K562 (cell line): ENCODE results near the gene MYADML2. TPM values are rescaled to one million over a fixed set of nuclear protein-coding genes. Genes with fewer than 3 reads are reported as not detected.

ENCODE experiments used
- ATAC-seq: fragments of 200-7000 bp; cut with Tn5 transposase; 3 replicates; pipeline ENCODE4 v1.9.1; 2020; ENCODE audit warnings: moderate library complexity
- BruUV-seq: library from RNA; stranded (reverse); fragments of 400-500 nt; replicated peaks from 2 replicates; lab custom pipeline; 2021; lab: Mats Ljungman, UMichigan
- CTCF ChIA-PET: fragments of 300-600 bp; formaldehyde crosslinking; extraction: SDS; loops from one replicate; lab custom pipeline; 2021; ENCODE audit warnings: low intra/inter-chr PET ratio; lab: Yijun Ruan, JAX
- POLR2A ChIA-PET: fragments of 300-600, 350-650 bp; sonication (Branson Sonifier 250); formaldehyde crosslinking; extraction: SDS; loops from one replicate; lab custom pipeline; 2021; ENCODE audit warnings: antibody characterized with exemption, inconsistent platforms; lab: Yijun Ruan, JAX
- DNase-seq, 4 experiments: peaks; one replicate each; pipeline versions ENCODE4 v3.0.0 to v3.0.0-alpha.2; 2011 to 2018; ENCODE audit warnings: low spot score in 3 of 4, mixed read lengths in 3 of 4; ENCODE audit errors: extremely low read depth in 1 of 4
- FAIRE-seq: peaks from 2 replicates; lab custom pipeline; 2011; peaks lifted over from hg19 to GRCh38; lab: Jason Lieb, UNC
- H2AFZ ChIP-seq: 2 replicates; pipeline ENCODE4 v1.6.0; 2011; ENCODE audit warnings: low read depth, low read length, control low read depth, inconsistent platforms
- H3K27ac ChIP-seq: fragments of 200-600 bp; 3 replicates; pipeline ENCODE4 v1.8.0; 2011; ENCODE audit warnings: low read depth, mild to moderate bottlenecking, control low read depth, inconsistent platforms, low read length, moderate library complexity, mixed read lengths; ENCODE audit errors: extremely low read depth
- H3K27me3 ChIP-seq, 2 experiments: fragments of 300-600 bp in 1 of 2; 2 replicates in 1 of 2; 3 replicates in 1 of 2; pipeline versions ENCODE4 v1.6.0 to v1.8.0; 2011; ENCODE audit warnings: inconsistent platforms in 2 of 2, low read length in 2 of 2, mild to moderate bottlenecking in 1 of 2, mixed read lengths in 1 of 2, moderate library complexity in 1 of 2; ENCODE audit not compliant: control insufficient read depth in 2 of 2, insufficient read depth in 2 of 2
- H3K36me3 ChIP-seq: fragments of 300-600 bp; 3 replicates; pipeline ENCODE4 v1.8.0; 2011; ENCODE audit warnings: mild to moderate bottlenecking, low read length, inconsistent platforms; ENCODE audit not compliant: control insufficient read depth, insufficient read depth
- H3K4me1 ChIP-seq, 2 experiments: fragments of 200-600 bp in 1 of 2; replicated peaks in 1 of 2; 2 replicates in 1 of 2; 3 replicates in 1 of 2; pipeline versions ENCODE4 v1.5.1 to v1.8.0; 2011; ENCODE audit warnings: inconsistent platforms in 2 of 2, low read length in 2 of 2, mild to moderate bottlenecking in 1 of 2, mixed read lengths in 1 of 2, moderate library complexity in 1 of 2; ENCODE audit not compliant: control insufficient read depth in 2 of 2, insufficient read depth in 2 of 2
- H3K4me2 ChIP-seq: 2 replicates; pipeline ENCODE4 v1.6.1; 2011; ENCODE audit warnings: low read length, control low read depth, inconsistent platforms, mixed read lengths; ENCODE audit not compliant: insufficient read depth
- H3K4me3 ChIP-seq: fragments of 200-600 bp; sonication (generic), shearing (Covaris generic); 2 replicates; pipeline ENCODE4 v1.5.1; 2016; ENCODE audit warnings: control low read depth, inconsistent platforms
- H3K79me2 ChIP-seq: fragments of 200-600 bp; 3 replicates; pipeline ENCODE4 v1.8.0; 2011; ENCODE audit warnings: low read length, inconsistent platforms; ENCODE audit not compliant: control insufficient read depth, insufficient read depth
- H3K9ac ChIP-seq, 2 experiments: 2 replicates each; pipeline versions ENCODE4 v1.6.0 to v1.6.1; 2011; ENCODE audit warnings: low read depth in 2 of 2, low read length in 2 of 2, control low read depth in 1 of 2, inconsistent platforms in 1 of 2, mild to moderate bottlenecking in 1 of 2, mixed read lengths in 1 of 2; ENCODE audit not compliant: insufficient read depth in 1 of 2
- H3K9me1 ChIP-seq: one replicate; pipeline ENCODE4 v1.6.0; 2011; ENCODE audit warnings: inconsistent platforms, mild to moderate bottlenecking, low read length, moderate library complexity; ENCODE audit not compliant: control insufficient read depth, insufficient read depth
- H3K9me3 ChIP-seq: replicated peaks from 2 replicates; pipeline ENCODE4 v1.5.1; 2011; ENCODE audit warnings: low read depth, low read length, inconsistent platforms; ENCODE audit not compliant: control insufficient read depth, insufficient read depth
- H4K20me1 ChIP-seq: replicated peaks from 2 replicates; pipeline ENCODE4 v1.6.1; 2011; ENCODE audit warnings: low read length, inconsistent platforms, mixed read lengths; ENCODE audit not compliant: control insufficient read depth, insufficient read depth
- BACH1 ChIP-seq: fragments of 200-800 bp; sonication (Bioruptor generic); IDR thresholded peaks from 2 replicates; pipeline ENCODE4 v1.6.1; 2016; ENCODE audit warnings: missing genetic modification characterization, missing compliant biosample characterization
- CBX1 ChIP-seq: sonication (generic); IDR thresholded peaks from 2 replicates; pipeline ENCODE4 v1.6.1; 2016; ENCODE audit warnings: antibody characterized with exemption, low read depth, mild to moderate bottlenecking
- CHD4 ChIP-seq: fragments of 200-600 bp; sonication (generic); IDR thresholded peaks from 3 replicates; pipeline ENCODE4 v1.6.1; 2012; ENCODE audit warnings: low read depth, mild to moderate bottlenecking, mixed read lengths, low read length, inconsistent platforms; ENCODE audit not compliant: insufficient read depth, insufficient replicate concordance, poor library complexity, severe bottlenecking
- DMBX1 ChIP-seq: fragments of 250-450 bp; sonication (Bioruptor Pico); IDR thresholded peaks from 2 replicates; pipeline ENCODE4 v1.8.0; 2022; ENCODE audit warnings: inconsistent platforms, mild to moderate bottlenecking, moderate library complexity, borderline replicate concordance
- GATAD2A ChIP-seq: fragments of 450-650 bp; IDR thresholded peaks from 2 replicates; pipeline ENCODE4 v1.6.1; 2017
- MTA1 ChIP-seq: fragments of 450-650 bp; IDR thresholded peaks from 2 replicates; pipeline ENCODE4 v1.6.1; 2017; ENCODE audit warnings: borderline replicate concordance
- MYNN ChIP-seq, 2 experiments: sonication (generic); formaldehyde crosslinking in 1 of 2; IDR thresholded peaks; 2 replicates each; pipeline versions ENCODE4 v1.5.0 to v1.6.1; 2016 to 2020; ENCODE audit warnings: antibody characterized with exemption in 1 of 2, missing genetic modification reagents in 1 of 2
- NFE2L1 ChIP-seq: fragments of 450-650 bp; IDR thresholded peaks from 2 replicates; pipeline ENCODE4 v1.6.1; 2016; ENCODE audit warnings: missing genetic modification characterization, low read depth, mild to moderate bottlenecking, missing compliant biosample characterization, moderate library complexity, borderline replicate concordance
- SAP30 ChIP-seq: fragments of 200-600 bp; sonication (generic); IDR thresholded peaks from 2 replicates; pipeline ENCODE4 v1.6.1; 2012; ENCODE audit warnings: borderline replicate concordance, low read depth, mild to moderate bottlenecking, moderate library complexity, low read length, control low read depth, inconsistent platforms; ENCODE audit not compliant: insufficient read depth, poor library complexity, severe bottlenecking
- SMARCE1 ChIP-seq: fragments of 450-650 bp; IDR thresholded peaks from 2 replicates; pipeline ENCODE4 v1.7.1; 2016; ENCODE audit warnings: mild to moderate bottlenecking
- ZNF764 ChIP-seq: fragments of 250-450 bp; sonication (Bioruptor Pico); IDR thresholded peaks from 2 replicates; pipeline ENCODE4 v1.4.0; 2020; ENCODE audit warnings: low read depth, mild to moderate bottlenecking, moderate library complexity
- WGBS: fragments of 100-300 bp; shearing (Covaris generic); methylation state at CpG from one replicate; pipeline ENCODE4 v1.1.6; 2016; ENCODE audit warnings: low coverage, mixed read lengths; ENCODE audit not compliant: insufficient coverage; ENCODE audit errors: missing lambda C conversion rate; 5-methylcytosine and 5-hydroxymethylcytosine counted together
- in situ Hi-C: fragments of 300-500 bp; cut with MboI; formaldehyde crosslinking; loops from 4 replicates; pipeline ENCODE4 v1.15.0; 2018; ENCODE audit warnings: inconsistent platforms, mixed read lengths
- intact Hi-C: fragments of 100-400 bp; cut with micrococcal nuclease; formaldehyde crosslinking; loops from 2 replicates; pipeline ENCODE4 v1.14.2; 2022
- polyA plus RNA-seq, 8 experiments: library from polyadenylated mRNA; depleted of rRNA in 4 of 8; stranded (reverse) in 5 of 8; unstranded in 3 of 8; fragments of >200 nt; fragmentation: Nextera tagmentation in 2 of 8; fragmentation: Illumina TruSeq in 1 of 8; extraction: Ambion mirVana in 2 of 8; extraction: Trizol in 1 of 8; gene quantifications; 2 replicates each; pipeline versions ENCODE4 v1.2.1 to v1.2.3, GENCODE V29; 2011 to 2014; ENCODE audit warnings: inconsistent platforms in 1 of 8, missing spikeins in 1 of 8
- total RNA-seq, 7 experiments: library from RNA; depleted of rRNA in 6 of 7; stranded (reverse); fragments of >200 nt in 6 of 7; fragmentation: Illumina TruSeq in 2 of 7; extraction: Trizol in 2 of 7; gene quantifications; 2 replicates each; pipeline versions ENCODE4 v1.2.1 to v1.2.3, GENCODE V29; 2011 to 2021; ENCODE audit warnings: low replicate concordance in 1 of 7
- TF ChIP-seq, protein P1 (sequence below): sonication (generic); formaldehyde crosslinking; IDR thresholded peaks from 2 replicates; pipeline ENCODE4 v1.8.1; 2023; ENCODE audit warnings: mild to moderate bottlenecking, missing genetic modification reagents
- TF ChIP-seq, protein P2 (sequence below): fragments of 450-650 bp; IDR thresholded peaks from 2 replicates; pipeline ENCODE4 v1.6.1; 2016

Gene MYADML2
- total and polyA plus RNA-seq, 9 of the 15 experiments (the other 6 are each of a cell fraction or from before 2014, with no cell fraction given), result not detected

DNA sequence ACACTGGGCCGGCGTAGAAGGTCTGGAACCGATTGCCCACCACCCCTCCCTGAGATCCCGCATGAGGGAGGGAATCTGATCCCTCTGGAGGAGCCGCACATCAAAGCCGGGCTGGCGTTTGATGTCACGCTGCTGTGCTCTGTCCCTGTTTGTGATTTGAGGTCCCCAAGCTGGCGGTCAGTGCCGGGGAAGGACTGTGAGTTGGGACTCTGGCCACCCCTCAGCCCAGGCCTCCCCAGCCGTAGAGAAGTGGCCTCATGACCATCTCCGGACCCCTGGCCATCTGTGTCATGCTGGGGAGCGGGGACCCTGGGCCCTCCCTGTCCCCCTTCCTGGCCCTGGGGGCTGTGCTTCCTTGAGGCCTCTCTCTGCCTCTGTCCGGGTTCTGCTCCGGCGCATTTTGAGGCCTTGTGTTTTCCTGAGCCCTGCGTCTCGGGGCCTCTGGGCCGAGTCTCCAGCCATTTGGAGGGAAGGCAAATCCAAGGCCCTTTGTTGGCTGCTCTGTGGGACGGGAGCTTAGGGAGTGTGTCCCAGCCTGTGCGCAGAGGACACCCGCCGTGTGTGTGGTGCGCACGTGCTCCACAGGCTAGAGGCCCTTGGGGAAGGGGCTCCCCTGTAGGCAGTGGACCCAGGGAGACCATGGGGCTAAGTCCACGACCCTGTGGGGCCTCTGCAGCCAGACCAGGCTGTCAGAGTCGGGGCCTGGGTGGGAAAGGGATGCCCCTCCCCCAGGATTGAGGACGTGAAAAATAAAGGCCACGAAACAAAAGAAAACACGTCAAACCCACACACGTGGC lies 45.5 kb upstream of the MYADML2 start (continued):
- TF ChIP-seq, protein P1, sequence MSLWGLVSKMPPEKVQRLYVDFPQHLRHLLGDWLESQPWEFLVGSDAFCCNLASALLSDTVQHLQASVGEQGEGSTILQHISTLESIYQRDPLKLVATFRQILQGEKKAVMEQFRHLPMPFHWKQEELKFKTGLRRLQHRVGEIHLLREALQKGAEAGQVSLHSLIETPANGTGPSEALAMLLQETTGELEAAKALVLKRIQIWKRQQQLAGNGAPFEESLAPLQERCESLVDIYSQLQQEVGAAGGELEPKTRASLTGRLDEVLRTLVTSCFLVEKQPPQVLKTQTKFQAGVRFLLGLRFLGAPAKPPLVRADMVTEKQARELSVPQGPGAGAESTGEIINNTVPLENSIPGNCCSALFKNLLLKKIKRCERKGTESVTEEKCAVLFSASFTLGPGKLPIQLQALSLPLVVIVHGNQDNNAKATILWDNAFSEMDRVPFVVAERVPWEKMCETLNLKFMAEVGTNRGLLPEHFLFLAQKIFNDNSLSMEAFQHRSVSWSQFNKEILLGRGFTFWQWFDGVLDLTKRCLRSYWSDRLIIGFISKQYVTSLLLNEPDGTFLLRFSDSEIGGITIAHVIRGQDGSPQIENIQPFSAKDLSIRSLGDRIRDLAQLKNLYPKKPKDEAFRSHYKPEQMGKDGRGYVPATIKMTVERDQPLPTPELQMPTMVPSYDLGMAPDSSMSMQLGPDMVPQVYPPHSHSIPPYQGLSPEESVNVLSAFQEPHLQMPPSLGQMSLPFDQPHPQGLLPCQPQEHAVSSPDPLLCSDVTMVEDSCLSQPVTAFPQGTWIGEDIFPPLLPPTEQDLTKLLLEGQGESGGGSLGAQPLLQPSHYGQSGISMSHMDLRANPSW (CRISPR knock-in tag), result no peak

DNA sequence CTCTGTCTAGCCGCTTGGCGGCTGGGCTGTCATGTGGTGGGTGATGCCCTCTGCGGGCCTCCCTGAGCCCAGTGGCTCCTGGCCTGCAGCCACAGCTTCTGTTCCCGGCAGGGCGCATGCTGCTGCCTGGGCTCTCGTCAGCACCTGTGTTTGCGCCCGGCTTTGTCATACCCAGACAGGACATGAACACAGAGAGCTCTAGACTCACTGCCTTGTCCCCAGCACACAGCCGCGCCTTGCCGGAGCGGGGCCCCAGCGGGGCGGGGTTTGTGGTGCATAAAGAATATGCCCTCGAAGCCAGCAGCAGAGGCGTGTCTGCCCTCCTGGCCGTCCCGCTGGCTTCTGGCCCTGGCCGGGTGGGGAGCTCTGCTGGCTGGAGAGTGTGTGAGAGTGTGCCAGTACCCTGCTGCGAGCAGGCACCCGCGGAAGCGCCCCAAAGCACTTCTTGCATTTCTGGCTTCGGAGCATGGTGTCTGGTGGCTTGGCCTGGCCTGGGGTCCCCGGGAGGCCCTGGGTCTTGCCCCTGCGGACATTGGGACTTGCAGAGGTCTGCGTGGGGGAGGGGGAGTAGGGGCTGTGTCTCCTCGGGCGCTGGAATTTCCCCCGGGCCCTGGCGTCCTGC lies 44.8 kb upstream of the MYADML2 start:
- peaks cover 0 to 57% of the 10 kb centered on the region in 2 experiments; a peak in 2 of 5 replicates for H3K4me1 ChIP-seq
- no peak overlapping the region for H3K4me2 ChIP-seq
- H3K4me3 ChIP-seq, result no peak overlapping the region
- no peaks in the 10 kb centered on the region for H3K9me3 ChIP-seq
- intact Hi-C loops, result no loop called here
- FAIRE-seq (no peak), DNase-seq (no peak), ATAC-seq (no peak)
- no peaks in the 10 kb centered on the region for H4K20me1 ChIP-seq
- H3K36me3 ChIP-seq, result peaks cover 6% of the 10 kb centered on the region; the same call in 1 of the 3 replicates
- H3K79me2 ChIP-seq, result no peaks in the 10 kb centered on the region
- 88% methylated on average over 30 of the region's 31 CpGs for WGBS
- no peak overlapping the region for H2AFZ ChIP-seq
- in situ Hi-C loops, result no loop called here
- no peaks in the 10 kb centered on the region for H3K27me3 ChIP-seq
- no TSS peak for BruUV-seq
- CTCF ChIA-PET, result no interaction called here
- POLR2A ChIA-PET, result no interaction called here
- peaks cover 3% of the 10 kb centered on the region for H3K9me1 ChIP-seq
- peak overlapping the region in 1 of 2 experiments; percentile 79; a peak in 1 of 4 replicates for H3K9ac ChIP-seq
- no peak overlapping the region for H3K27ac ChIP-seq
- TF ChIP-seq CBX1, result no peak
- no peak for TF ChIP-seq SAP30
- no peak for TF ChIP-seq DMBX1 (CRISPR knock-in tag)
- TF ChIP-seq, protein P2, sequence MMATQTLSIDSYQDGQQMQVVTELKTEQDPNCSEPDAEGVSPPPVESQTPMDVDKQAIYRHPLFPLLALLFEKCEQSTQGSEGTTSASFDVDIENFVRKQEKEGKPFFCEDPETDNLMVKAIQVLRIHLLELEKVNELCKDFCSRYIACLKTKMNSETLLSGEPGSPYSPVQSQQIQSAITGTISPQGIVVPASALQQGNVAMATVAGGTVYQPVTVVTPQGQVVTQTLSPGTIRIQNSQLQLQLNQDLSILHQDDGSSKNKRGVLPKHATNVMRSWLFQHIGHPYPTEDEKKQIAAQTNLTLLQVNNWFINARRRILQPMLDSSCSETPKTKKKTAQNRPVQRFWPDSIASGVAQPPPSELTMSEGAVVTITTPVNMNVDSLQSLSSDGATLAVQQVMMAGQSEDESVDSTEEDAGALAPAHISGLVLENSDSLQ, result no peak
- no peak for TF ChIP-seq SMARCE1
- no peak for TF ChIP-seq NFE2L1 (tag)
- no peak for TF ChIP-seq BACH1 (tag)
- no peak for TF ChIP-seq ZNF764
- no peak for TF ChIP-seq GATAD2A
- no peak for TF ChIP-seq CHD4
- TF ChIP-seq MTA1, result no peak
- no peak for TF ChIP-seq MYNN (IDR thresholded peaks at IDR 0.05)
- no peak for TF ChIP-seq MYNN (CRISPR knock-in tag; IDR thresholded peaks at IDR 0.05)
